ENCODE results near the gene AGMAT. TPM values are rescaled to one million over a fixed set of nuclear protein-coding genes. Genes with fewer than 3 reads are reported as not detected.

AGMAT gene
- total and polyA plus RNA-seq, 9 of the 15 experiments (the other 6 are each of a cell fraction or from before 2014, with no cell fraction given), result not detected

DNA sequence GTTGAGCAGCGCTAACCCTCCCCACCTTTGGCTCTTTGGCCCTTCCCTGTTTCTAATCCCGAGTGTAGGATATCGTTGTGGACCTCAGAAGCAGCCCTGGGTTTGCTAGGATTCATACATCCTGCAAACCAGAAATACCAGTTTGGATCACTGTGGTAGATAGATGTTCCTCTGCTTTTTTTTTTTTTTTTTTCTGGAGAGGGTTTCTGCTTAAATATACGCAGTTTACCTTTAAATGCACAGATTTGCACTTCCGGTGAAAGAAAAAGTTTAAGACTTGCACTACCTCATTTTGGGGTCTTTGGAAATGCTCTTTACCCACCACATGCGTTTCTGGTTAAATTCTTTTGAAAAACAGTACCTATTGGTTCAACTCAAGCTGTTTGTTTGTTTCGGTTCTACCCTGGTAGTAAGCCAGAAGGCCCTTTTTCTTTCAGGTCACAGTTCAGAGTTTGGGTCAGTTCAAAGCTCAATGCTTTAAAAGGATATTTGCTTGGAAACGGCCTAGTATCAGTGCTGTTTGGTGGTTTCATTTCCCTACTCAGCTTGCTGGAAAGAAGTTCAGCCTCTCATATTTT lies 33.3 kb upstream of the AGMAT start (continued):
- TF ChIP-seq SMARCA4 (IDR thresholded peaks at IDR 0.05) (0 out of 2 replicates have a peak, but pooled peaks have one; percentile 12), NR2C1 (IDR thresholded peaks at IDR 0.05) (peak; percentile 22; the same call in 1 of the 2 replicates), NR2C1 (tag; IDR thresholded peaks at IDR 0.05) (peak; percentile 45; the same call in 1 of the 2 replicates), PML (IDR thresholded peaks at IDR 0.05; ENCODE audit: low read length) (peak; percentile 40; the same call in 1 of the 2 replicates), ZNF511 (CRISPR knock-in tag; IDR thresholded peaks at IDR 0.05) (no peak), ZNF175 (CRISPR knock-in tag; IDR thresholded peaks at IDR 0.05; ENCODE audit: low read depth) (0 out of 2 replicates have a peak, but pooled peaks have one; percentile 41), FOXO4 (CRISPR knock-in tag; IDR thresholded peaks at IDR 0.05) (0 out of 2 replicates have a peak, but pooled peaks have one; percentile 12), ZBTB12 (CRISPR knock-in tag; IDR thresholded peaks at IDR 0.05) (no peak), KDM1A (IDR thresholded peaks at IDR 0.05) (peak in 1 of 2 experiments; percentile 22; a peak in 1 of 4 replicates), ATF7 (IDR thresholded peaks at IDR 0.05) (peak; percentile 53; the same call in 1 of the 2 replicates), PRDM10 (IDR thresholded peaks at IDR 0.05; ENCODE audit: partially characterized antibody) (peak; percentile 97), ELF1 (tag; IDR thresholded peaks at IDR 0.05) (peak; percentile 60; the same call in 1 of the 2 replicates), MEF2D (tag; conservative IDR thresholded peaks at IDR 0.05; ENCODE audit: low read depth) (no peak), ETV1 (tag; conservative IDR thresholded peaks at IDR 0.05; ENCODE audit: low read depth) (peak; percentile 67), BRCA1 (IDR thresholded peaks at IDR 0.05) (no peak), BRCA1 (CRISPR knock-in tag; IDR thresholded peaks at IDR 0.05) (no peak), HDAC1 (IDR thresholded peaks at IDR 0.05) (no peak)
- TF ChIP-seq, protein P1, sequence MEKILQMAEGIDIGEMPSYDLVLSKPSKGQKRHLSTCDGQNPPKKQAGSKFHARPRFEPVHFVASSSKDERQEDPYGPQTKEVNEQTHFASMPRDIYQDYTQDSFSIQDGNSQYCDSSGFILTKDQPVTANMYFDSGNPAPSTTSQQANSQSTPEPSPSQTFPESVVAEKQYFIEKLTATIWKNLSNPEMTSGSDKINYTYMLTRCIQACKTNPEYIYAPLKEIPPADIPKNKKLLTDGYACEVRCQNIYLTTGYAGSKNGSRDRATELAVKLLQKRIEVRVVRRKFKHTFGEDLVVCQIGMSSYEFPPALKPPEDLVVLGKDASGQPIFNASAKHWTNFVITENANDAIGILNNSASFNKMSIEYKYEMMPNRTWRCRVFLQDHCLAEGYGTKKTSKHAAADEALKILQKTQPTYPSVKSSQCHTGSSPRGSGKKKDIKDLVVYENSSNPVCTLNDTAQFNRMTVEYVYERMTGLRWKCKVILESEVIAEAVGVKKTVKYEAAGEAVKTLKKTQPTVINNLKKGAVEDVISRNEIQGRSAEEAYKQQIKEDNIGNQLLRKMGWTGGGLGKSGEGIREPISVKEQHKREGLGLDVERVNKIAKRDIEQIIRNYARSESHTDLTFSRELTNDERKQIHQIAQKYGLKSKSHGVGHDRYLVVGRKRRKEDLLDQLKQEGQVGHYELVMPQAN (IDR thresholded peaks at IDR 0.05; ENCODE audit: borderline replicate concordance), result 0 out of 2 replicates have a peak, but pooled peaks have one; percentile 9
- TF ChIP-seq, protein P2, sequence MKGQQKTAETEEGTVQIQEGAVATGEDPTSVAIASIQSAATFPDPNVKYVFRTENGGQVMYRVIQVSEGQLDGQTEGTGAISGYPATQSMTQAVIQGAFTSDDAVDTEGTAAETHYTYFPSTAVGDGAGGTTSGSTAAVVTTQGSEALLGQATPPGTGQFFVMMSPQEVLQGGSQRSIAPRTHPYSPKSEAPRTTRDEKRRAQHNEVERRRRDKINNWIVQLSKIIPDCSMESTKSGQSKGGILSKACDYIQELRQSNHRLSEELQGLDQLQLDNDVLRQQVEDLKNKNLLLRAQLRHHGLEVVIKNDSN (CRISPR knock-in tag; IDR thresholded peaks at IDR 0.05), result no peak

Measured in K562 (cell line).